Activated CD8-positive, alpha-beta memory T cell treated with anti-CD3 and anti-CD28 coated beads for 48 hours (primary cell): ENCODE data around the gene ERLEC1.
"Not testable (repeated sequence)": the region's sequence is repeated elsewhere in the genome, so short reads cannot be mapped to it uniquely, and the experiment has no call there.

ENCODE experiments used
- DNase-seq, 3 experiments: peaks; one replicate each; pipeline ENCODE4 v3.0.0-alpha.2; 2020; ENCODE audit warnings: low read depth in 2 of 3, low spot score in 2 of 3

Gene ERLEC1

GRCh38 chr2:53786705-53787613, at the start of gene ERLEC1, which contains the start of gene ASB3:
Gene ERLEC1 (plus strand): TSS chr2:53787044. CDS start chr2:53787211, 167 bp downstream.
Gene ASB3 (minus strand): TSS chr2:53786953. CDS start chr2:53765572, 21,381 bp downstream.
- peak; percentile 68 to 79 (median 72) for DNase-seq

- no peak for DNase-seq
Observed at GRCh38 chr2:53737091-53737490, 49.8 kb upstream of the ERLEC1 start.

GRCh38 chr2:53739032-53739431, 47.8 kb upstream of the ERLEC1 start:
- DNase-seq = no peak

GRCh38 chr2:53740170-53740569, 46.7 kb upstream of the ERLEC1 start:
- no peak for DNase-seq

- DNase-seq = no peak
Observed at GRCh38 chr2:53744395-53745065, 42.3 kb upstream of the ERLEC1 start.

GRCh38 chr2:53750041-53750768, 36.6 kb upstream of the ERLEC1 start:
- DNase-seq = no peak

GRCh38 chr2:53751728-53752127, 35.1 kb upstream of the ERLEC1 start:
- DNase-seq = no peak

GRCh38 chr2:53752385-53752784, 34.5 kb upstream of the ERLEC1 start:
- no peak for DNase-seq

GRCh38 chr2:53753041-53753440, 33.8 kb upstream of the ERLEC1 start:
- DNase-seq = no peak

GRCh38 chr2:53755121-53755520, 31.7 kb upstream of the ERLEC1 start:
- DNase-seq = no peak

GRCh38 chr2:53756644-53757043, 30.2 kb upstream of the ERLEC1 start:
- no peak for DNase-seq

GRCh38 chr2:53757206-53757605, 29.6 kb upstream of the ERLEC1 start:
- DNase-seq = not testable (repeated sequence)

GRCh38 chr2:53765767-53766166, 21.1 kb upstream of the ERLEC1 start:
- no peak for DNase-seq

GRCh38 chr2:53767405-53768241, 19.2 kb upstream of the ERLEC1 start, which contains the start of gene CHAC2:
Gene CHAC2 (plus strand): TSS chr2:53767804. CDS start chr2:53767887, 83 bp downstream.
- DNase-seq = peak; percentile 67 to 78 (median 70)

GRCh38 chr2:53768242-53768542, 18.7 kb upstream of the ERLEC1 start:
- DNase-seq = peak in 1 of 3 experiments; percentile 18

- no peak for DNase-seq
Observed at GRCh38 chr2:53769318-53769945, 17.4 kb upstream of the ERLEC1 start.

- DNase-seq = no peak
Observed at GRCh38 chr2:53770264-53770663, 16.6 kb upstream of the ERLEC1 start.

- no peak for DNase-seq
Observed at GRCh38 chr2:53777134-53777533, 9.7 kb upstream of the ERLEC1 start.

- no peak for DNase-seq
Observed at GRCh38 chr2:53778536-53779162, 8.2 kb upstream of the ERLEC1 start.

- no peak for DNase-seq
Observed at GRCh38 chr2:53780056-53780455, 6.8 kb upstream of the ERLEC1 start.
